Measurements from ENCODE around the gene SLC17A8.

The SLC17A8 gene

DNA sequence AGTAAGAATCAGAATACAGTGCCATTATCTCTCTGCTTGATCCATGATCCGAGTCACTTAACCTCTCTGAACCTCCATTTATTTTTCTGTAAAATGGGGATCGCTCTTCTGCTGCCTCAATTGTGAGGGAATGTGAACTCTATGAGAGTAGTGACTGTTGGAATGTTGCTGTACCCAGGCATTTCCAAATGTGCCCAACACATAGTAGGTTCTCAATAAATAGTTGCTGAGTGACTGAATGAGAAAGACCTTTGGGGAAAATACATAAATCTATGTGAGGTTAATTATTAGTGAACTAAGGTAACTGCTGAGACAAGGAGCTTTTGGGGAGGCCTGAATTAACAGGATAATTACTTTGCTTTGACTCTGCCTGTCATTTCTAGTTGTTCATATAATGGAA, 82.9 kb downstream of the SLC17A8 start:
- no peak for DNase-seq (ENCODE audit: low spot score)
- TF ChIP-seq, protein P1, sequence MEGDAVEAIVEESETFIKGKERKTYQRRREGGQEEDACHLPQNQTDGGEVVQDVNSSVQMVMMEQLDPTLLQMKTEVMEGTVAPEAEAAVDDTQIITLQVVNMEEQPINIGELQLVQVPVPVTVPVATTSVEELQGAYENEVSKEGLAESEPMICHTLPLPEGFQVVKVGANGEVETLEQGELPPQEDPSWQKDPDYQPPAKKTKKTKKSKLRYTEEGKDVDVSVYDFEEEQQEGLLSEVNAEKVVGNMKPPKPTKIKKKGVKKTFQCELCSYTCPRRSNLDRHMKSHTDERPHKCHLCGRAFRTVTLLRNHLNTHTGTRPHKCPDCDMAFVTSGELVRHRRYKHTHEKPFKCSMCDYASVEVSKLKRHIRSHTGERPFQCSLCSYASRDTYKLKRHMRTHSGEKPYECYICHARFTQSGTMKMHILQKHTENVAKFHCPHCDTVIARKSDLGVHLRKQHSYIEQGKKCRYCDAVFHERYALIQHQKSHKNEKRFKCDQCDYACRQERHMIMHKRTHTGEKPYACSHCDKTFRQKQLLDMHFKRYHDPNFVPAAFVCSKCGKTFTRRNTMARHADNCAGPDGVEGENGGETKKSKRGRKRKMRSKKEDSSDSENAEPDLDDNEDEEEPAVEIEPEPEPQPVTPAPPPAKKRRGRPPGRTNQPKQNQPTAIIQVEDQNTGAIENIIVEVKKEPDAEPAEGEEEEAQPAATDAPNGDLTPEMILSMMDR (IDR thresholded peaks at IDR 0.05; ENCODE audit: extremely low read depth, missing control alignments) = no peak

DNA sequence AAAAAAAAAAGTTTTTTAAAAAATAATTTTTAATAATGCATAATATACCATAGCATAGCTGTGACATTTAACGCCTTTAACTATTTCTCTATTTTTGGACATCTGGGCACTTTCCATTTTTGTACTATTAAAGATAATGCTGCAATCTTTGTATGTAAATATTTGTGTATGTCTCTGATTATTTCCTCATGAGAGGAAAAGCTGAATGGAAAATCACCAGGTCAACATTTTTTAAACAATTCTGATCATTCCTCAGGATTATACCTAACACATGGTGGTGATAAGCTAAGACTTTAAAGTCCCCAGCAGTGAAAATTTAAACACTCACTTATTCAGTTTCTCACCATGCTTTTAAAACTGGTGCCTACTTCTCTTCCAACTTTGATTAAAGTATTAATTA, 85.5 kb downstream of the SLC17A8 start:
- DNase-seq (ENCODE audit: low spot score) = no peak
- TF ChIP-seq, protein P1 (IDR thresholded peaks at IDR 0.05; ENCODE audit: extremely low read depth, missing control alignments) = no peak

DNA sequence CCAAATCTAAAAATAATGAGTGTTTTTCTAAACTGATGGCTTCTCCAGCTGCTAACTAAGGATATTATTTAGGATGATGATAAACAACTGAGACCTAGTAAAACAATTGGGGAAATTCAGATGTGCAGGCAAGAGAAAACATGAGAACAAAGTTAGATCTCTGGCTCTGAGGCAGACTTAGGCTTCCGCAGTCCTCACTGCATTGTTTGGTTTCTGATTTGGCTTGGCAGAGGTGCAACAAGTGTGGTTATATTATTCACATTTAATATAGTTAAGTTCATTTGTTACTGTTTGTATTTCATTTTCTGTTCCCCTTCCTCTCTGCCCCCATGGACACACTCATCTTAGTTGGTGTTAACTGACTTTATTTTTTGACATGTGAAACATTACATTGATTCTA, 86.6 kb downstream of the SLC17A8 start:
- TF ChIP-seq, protein P1 (IDR thresholded peaks at IDR 0.05; ENCODE audit: extremely low read depth, missing control alignments) = no peak
- no peak for DNase-seq (ENCODE audit: low spot score)

DNA sequence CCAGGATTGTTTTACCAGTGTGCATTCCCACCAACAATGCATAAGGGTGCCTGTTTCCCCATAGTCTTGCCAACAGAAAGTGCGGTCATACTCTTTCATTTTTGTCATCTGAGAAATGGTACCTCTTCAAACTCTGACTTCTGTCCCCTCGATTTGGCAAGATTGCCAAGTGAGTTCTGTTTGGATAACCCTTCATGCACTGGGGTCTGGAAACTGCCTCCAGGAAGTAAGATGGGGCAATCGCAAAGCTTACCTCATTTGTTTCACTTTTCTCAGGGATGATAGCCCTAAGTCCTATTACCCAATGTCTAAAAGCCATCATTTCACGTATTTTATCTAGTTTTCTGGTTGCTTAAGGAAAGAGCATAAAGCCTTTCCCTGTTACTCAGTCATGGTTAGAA, 88.2 kb downstream of the SLC17A8 start:
- DNase-seq (ENCODE audit: low spot score) = no peak
- TF ChIP-seq, protein P1 (IDR thresholded peaks at IDR 0.05; ENCODE audit: extremely low read depth, missing control alignments) = no peak

DNA sequence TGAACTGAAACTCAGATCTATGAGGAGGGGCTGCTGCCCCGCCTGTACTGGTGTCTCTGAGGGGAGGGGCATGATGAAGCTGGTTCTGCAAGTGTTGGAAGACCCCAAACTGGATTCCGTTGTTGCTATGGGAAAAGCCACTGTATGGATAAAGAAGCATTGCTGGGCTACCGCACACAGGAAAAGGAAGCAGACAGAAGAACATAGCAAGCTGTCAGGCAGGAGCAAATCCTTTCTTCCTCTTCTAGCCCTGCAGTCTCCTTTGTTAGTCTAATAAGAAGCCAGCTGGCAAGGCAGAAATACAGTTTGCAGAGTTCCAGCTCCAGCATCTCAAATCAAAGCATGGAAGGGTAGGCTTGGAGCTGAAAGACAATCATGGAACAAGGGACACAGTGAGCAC, 90.5 kb downstream of the SLC17A8 start:
- TF ChIP-seq, protein P1 (IDR thresholded peaks at IDR 0.05; ENCODE audit: extremely low read depth, missing control alignments) = no peak
- DNase-seq (ENCODE audit: low spot score) = no peak

DNA sequence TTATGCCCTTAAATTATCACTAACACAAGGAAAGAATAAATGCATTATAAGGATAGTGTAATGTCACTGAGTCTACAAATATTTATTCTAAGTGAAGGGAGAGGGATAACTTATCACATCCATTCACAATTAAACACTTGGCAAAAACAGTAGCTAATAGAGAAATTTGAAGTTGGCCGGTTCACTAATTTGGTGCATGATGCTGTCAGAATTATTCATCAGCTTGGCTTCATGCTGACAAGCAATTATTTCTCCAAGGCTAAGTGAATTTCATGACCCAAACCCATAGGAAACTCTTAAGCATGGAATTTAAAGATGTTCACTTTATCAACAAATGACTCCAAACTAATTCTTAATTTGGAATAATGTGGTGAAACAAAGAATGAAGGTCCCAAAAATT, 91.8 kb downstream of the SLC17A8 start:
- DNase-seq (ENCODE audit: low spot score) = no peak
- TF ChIP-seq, protein P1 (IDR thresholded peaks at IDR 0.05; ENCODE audit: extremely low read depth, missing control alignments) = no peak

DNA sequence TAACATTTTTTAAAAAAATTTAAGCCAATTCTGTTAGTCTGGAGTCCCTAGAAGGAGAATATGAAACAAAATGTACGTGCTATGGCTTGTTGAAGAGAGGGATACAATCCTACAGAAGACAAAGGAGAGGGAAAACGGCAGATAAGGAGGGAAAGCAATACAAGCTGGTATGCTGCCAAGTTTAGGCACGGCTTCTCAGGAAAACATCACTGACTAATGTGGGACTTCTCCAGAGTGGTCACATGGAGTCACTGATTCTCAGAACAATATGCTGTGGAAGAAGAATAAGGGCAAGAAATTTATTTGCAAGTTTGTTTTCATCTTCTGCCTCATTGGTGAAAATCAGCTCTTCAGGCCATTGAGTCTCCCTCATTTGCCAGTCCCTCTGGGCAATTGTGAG, 93.9 kb downstream of the SLC17A8 start:
- no peak for DNase-seq (ENCODE audit: low spot score)

More for the DNA sequence above, 93.9 kb downstream of the SLC17A8 start:
- TF ChIP-seq, protein P1 (IDR thresholded peaks at IDR 0.05; ENCODE audit: extremely low read depth, missing control alignments) = no peak

Data from GM20000 (cell line).